Measurements from ENCODE around the gene NEK1.

GRCh38 chr4:169436734-169437133 is 175.6 kb downstream of the NEK1 start:
- no peak for TF ChIP-seq CTCF (conservative IDR thresholded peaks at IDR 0.05)
- no peak for TF ChIP-seq EZH2 (IDR thresholded peaks at IDR 0.05; ENCODE audit: low read depth)

Data from PC-9 (cell line).